H1 (cell line): Measurements from ENCODE around the gene TNC. TPM values are rescaled to one million over a fixed set of nuclear protein-coding genes. Genes with fewer than 3 reads are reported as not detected.

Experiments used
- CTCF ChIA-PET: fragments of 300-600 bp; sonication (Branson Sonifier 250); formaldehyde crosslinking; loops from one replicate; lab custom pipeline; 2021; ENCODE audit not compliant: partially characterized antibody; lab: Charles Lee
- POLR2A ChIA-PET: fragments of 300-600 bp; sonication (Branson Sonifier 250); formaldehyde crosslinking; loops from one replicate; lab custom pipeline; 2021; ENCODE audit warnings: inconsistent platforms; ENCODE audit not compliant: partially characterized antibody; lab: Charles Lee
- DNase-seq, 2 experiments: peaks; one replicate each; pipeline versions ENCODE4 v3.0.0 to v3.0.0-alpha.2; 2010 to 2022; ENCODE audit warnings: low spot score in 2 of 2, low read depth in 1 of 2, mixed read lengths in 1 of 2
- FAIRE-seq: peaks from 2 replicates; lab custom pipeline; 2011; peaks lifted over from hg19 to GRCh38; lab: Jason Lieb, UNC
- H2AFZ ChIP-seq: 2 replicates; pipeline ENCODE4 v1.8.1; 2012; ENCODE audit warnings: low read length, inconsistent platforms
- H2AK5ac ChIP-seq: 2 replicates; pipeline ENCODE4 v1.6.1; 2013; ENCODE audit warnings: low read depth, low read length
- H2BK120ac ChIP-seq: replicated peaks from 2 replicates; pipeline ENCODE3; 2013; ENCODE audit warnings: low read depth, low read length, inconsistent platforms
- H2BK12ac ChIP-seq: 2 replicates; pipeline ENCODE4 v1.6.1; 2013; ENCODE audit warnings: low read depth, low read length
- H2BK15ac ChIP-seq: 2 replicates; pipeline ENCODE4 v1.6.1; 2013; ENCODE audit warnings: low read length
- H2BK20ac ChIP-seq: 2 replicates; pipeline ENCODE4 v1.6.1; 2013; ENCODE audit warnings: low read length
- H2BK5ac ChIP-seq: 2 replicates; pipeline ENCODE4 v1.6.1; 2013; ENCODE audit warnings: low read depth, low read length
- H3K14ac ChIP-seq: 2 replicates; pipeline ENCODE4 v1.6.1; 2013; ENCODE audit warnings: inconsistent platforms; ENCODE audit not compliant: insufficient read length
- H3K18ac ChIP-seq: 2 replicates; pipeline ENCODE4 v1.6.1; 2013; ENCODE audit warnings: low read length; ENCODE audit errors: extremely low read depth
- H3K23ac ChIP-seq: 2 replicates; pipeline ENCODE4 v1.6.1; 2013; ENCODE audit warnings: inconsistent platforms; ENCODE audit not compliant: insufficient read length
- H3K23me2 ChIP-seq: 2 replicates; pipeline ENCODE4 v1.6.1; 2013; ENCODE audit warnings: low read depth, low read length
- H3K27ac ChIP-seq: 2 replicates; pipeline ENCODE4 v1.6.1; 2011; ENCODE audit warnings: low read depth, low read length, inconsistent platforms
- H3K27me3 ChIP-seq, 4 experiments: replicated peaks in 1 of 4; 1 replicate in 1 of 4; 2 replicates in 3 of 4; pipeline versions ENCODE4 v1.6.1 to v1.8.1; 2011 to 2013; ENCODE audit warnings: low read length in 3 of 4, mild to moderate bottlenecking in 3 of 4, inconsistent platforms in 2 of 4, mixed read lengths in 2 of 4, moderate library complexity in 1 of 4; ENCODE audit not compliant: control insufficient read depth in 3 of 4, insufficient read depth in 3 of 4; ENCODE audit errors: extremely low read depth in 1 of 4
- H3K36me3 ChIP-seq, 4 experiments: 2 replicates each; pipeline versions ENCODE4 v1.6.1 to v1.8.1; 2011 to 2013; ENCODE audit warnings: mild to moderate bottlenecking in 4 of 4, low read length in 3 of 4, moderate library complexity in 2 of 4, control low read depth in 1 of 4, inconsistent platforms in 1 of 4; ENCODE audit not compliant: insufficient read depth in 4 of 4, control insufficient read depth in 2 of 4
- H3K4ac ChIP-seq: replicated peaks from 2 replicates; pipeline ENCODE3; 2013; ENCODE audit warnings: low read length, low read depth, mixed read lengths, inconsistent platforms; ENCODE audit not compliant: insufficient read length
- H3K4me1 ChIP-seq, 4 experiments: replicated peaks in 1 of 4; 1 replicate in 1 of 4; 2 replicates in 3 of 4; pipeline versions ENCODE4 v1.6.1 to v1.8.1; 2011 to 2013; ENCODE audit warnings: low read length in 3 of 4, inconsistent platforms in 2 of 4, mixed read lengths in 1 of 4; ENCODE audit not compliant: insufficient read depth in 4 of 4, control insufficient read depth in 3 of 4
- H3K4me2 ChIP-seq, 2 experiments: 2 replicates each; pipeline versions ENCODE4 v1.6.1 to v1.8.1; 2011 to 2013; ENCODE audit warnings: low read depth in 2 of 2, low read length in 2 of 2, control low read depth in 1 of 2, inconsistent platforms in 1 of 2, mild to moderate bottlenecking in 1 of 2; ENCODE audit not compliant: insufficient read depth in 1 of 2
- H3K4me3 ChIP-seq, 4 experiments: fragments of 200-600, 300-600 bp in 1 of 4; sonication (generic), shearing (Covaris generic), sonication (Bioruptor Twin) in 1 of 4; 2 replicates each; pipeline versions ENCODE4 v1.5.1 to v1.8.1; 2011 to 2016; ENCODE audit warnings: low read length in 4 of 4, low read depth in 3 of 4, control low read depth in 2 of 4, inconsistent platforms in 2 of 4, mild to moderate bottlenecking in 2 of 4, mixed read lengths in 1 of 4, moderate library complexity in 1 of 4; ENCODE audit not compliant: insufficient read depth in 2 of 4; ENCODE audit errors: extremely low read depth in 1 of 4
- H3K56ac ChIP-seq: replicated peaks from 2 replicates; pipeline ENCODE3; 2013; ENCODE audit warnings: low read depth, mild to moderate bottlenecking, mixed read lengths, low read length, inconsistent platforms; ENCODE audit not compliant: insufficient read length
- H3K79me1 ChIP-seq: 2 replicates; pipeline ENCODE4 v1.6.1; 2013; ENCODE audit warnings: low read depth, low read length, control low read depth
- H3K79me2 ChIP-seq, 2 experiments: 2 replicates each; pipeline versions ENCODE4 v1.6.1 to v1.8.1; 2012 to 2013; ENCODE audit warnings: low read length in 2 of 2, mild to moderate bottlenecking in 2 of 2, inconsistent platforms in 1 of 2; ENCODE audit not compliant: insufficient read depth in 2 of 2, control insufficient read depth in 1 of 2
- H3K9ac ChIP-seq, 4 experiments: replicated peaks in 1 of 4; 1 replicate in 1 of 4; 2 replicates in 3 of 4; pipeline versions ENCODE4 v1.6.1 to v1.8.1; 2011 to 2013; ENCODE audit warnings: low read depth in 3 of 4, low read length in 3 of 4, control low read depth in 2 of 4, mild to moderate bottlenecking in 2 of 4, moderate library complexity in 2 of 4, inconsistent platforms in 1 of 4; ENCODE audit errors: extremely low read depth in 1 of 4
- H3K9me3 ChIP-seq, 2 experiments: 2 replicates each; pipeline versions ENCODE4 v1.6.1 to v1.8.1; 2012 to 2013; ENCODE audit warnings: mild to moderate bottlenecking in 2 of 2, moderate library complexity in 2 of 2, control low read depth in 1 of 2, inconsistent platforms in 1 of 2, low read depth in 1 of 2, low read length in 1 of 2, mixed read lengths in 1 of 2; ENCODE audit not compliant: insufficient read depth in 2 of 2
- H4K20me1 ChIP-seq, 2 experiments: replicated peaks in 1 of 2; 2 replicates each; pipeline versions ENCODE3 to v1.8.1; 2011 to 2013; ENCODE audit warnings: inconsistent platforms in 2 of 2, low read length in 2 of 2, mild to moderate bottlenecking in 1 of 2; ENCODE audit not compliant: insufficient read depth in 2 of 2, control insufficient read depth in 1 of 2
- H4K5ac ChIP-seq: 2 replicates; pipeline ENCODE4 v1.6.1; 2013; ENCODE audit warnings: low read length, low read depth, mixed read lengths, inconsistent platforms; ENCODE audit not compliant: insufficient read length
- H4K8ac ChIP-seq: 2 replicates; pipeline ENCODE4 v1.8.0; 2013; ENCODE audit warnings: mild to moderate bottlenecking, moderate library complexity, low read length, inconsistent platforms; ENCODE audit not compliant: insufficient read depth; ENCODE audit errors: extremely low read depth
- H4K91ac ChIP-seq: replicated peaks from 2 replicates; pipeline ENCODE3; 2013; ENCODE audit warnings: low read length, mixed read lengths, inconsistent platforms; ENCODE audit not compliant: insufficient read length
- BCL11A ChIP-seq, 2 experiments: IDR thresholded peaks; one replicate each; pipeline ENCODE4 v1.6.1; 2011; ENCODE audit warnings: low read depth in 2 of 2, low read length in 2 of 2, mild to moderate bottlenecking in 2 of 2
- CEBPB ChIP-seq: IDR thresholded peaks from 2 replicates; pipeline ENCODE4 v1.6.1; 2012; ENCODE audit warnings: low read depth, low read length
- EGR1 ChIP-seq: IDR thresholded peaks from 2 replicates; pipeline ENCODE4 v1.6.1; 2011; ENCODE audit warnings: low read depth, low read length, borderline replicate concordance
- GTF2F1 ChIP-seq: IDR thresholded peaks from 2 replicates; pipeline ENCODE4 v1.6.1; 2012; ENCODE audit warnings: low read depth, low read length, improper control_type of control experiment, borderline replicate concordance
- HDAC6 ChIP-seq: IDR thresholded peaks from one replicate; pipeline ENCODE4 v1.7.1; 2012; ENCODE audit warnings: low read depth, mild to moderate bottlenecking, inconsistent platforms, low read length, moderate library complexity
- KDM1A ChIP-seq: fragments of 200-600, 300-600 bp; sonication (generic); IDR thresholded peaks from 2 replicates; pipeline ENCODE4 v1.7.1; 2016; ENCODE audit warnings: mild to moderate bottlenecking, low read length, borderline replicate concordance
- MAFK ChIP-seq: IDR thresholded peaks from 2 replicates; pipeline ENCODE4 v1.6.1; 2012; ENCODE audit warnings: low read depth, mild to moderate bottlenecking, improper control_type of control experiment, low read length
- MAX ChIP-seq: IDR thresholded peaks from 2 replicates; pipeline ENCODE4 v1.6.1; 2012; ENCODE audit warnings: inconsistent platforms
- NRF1 ChIP-seq: IDR thresholded peaks from 2 replicates; pipeline ENCODE4 v1.6.1; 2011; ENCODE audit warnings: mild to moderate bottlenecking, low read depth, low read length, improper control_type of control experiment
- PHF8 ChIP-seq: fragments of 200-600 bp; sonication (generic); conservative IDR thresholded peaks from 2 replicates; pipeline ENCODE4 v1.7.1; 2012; ENCODE audit warnings: low read depth, mild to moderate bottlenecking, inconsistent platforms, low read length, moderate library complexity
- POLR2AphosphoS5 ChIP-seq: IDR thresholded peaks from 2 replicates; pipeline ENCODE4 v1.6.1; 2011; ENCODE audit warnings: low read depth, low read length
- SIRT6 ChIP-seq: IDR thresholded peaks from one replicate; pipeline ENCODE4 v1.7.1; 2012; ENCODE audit warnings: low read length, inconsistent platforms
- SIX5 ChIP-seq: IDR thresholded peaks from 2 replicates; pipeline ENCODE4 v1.6.1; 2011; ENCODE audit warnings: mild to moderate bottlenecking, low read depth, low read length
- SP4 ChIP-seq: IDR thresholded peaks from 2 replicates; pipeline ENCODE4 v1.6.1; 2012; ENCODE audit warnings: low read length, inconsistent platforms
- SRF ChIP-seq: IDR thresholded peaks from 2 replicates; pipeline ENCODE4 v1.6.1; 2011; ENCODE audit warnings: mild to moderate bottlenecking, low read depth, low read length, moderate library complexity
- WGBS, 2 experiments: shearing (Covaris generic) in 1 of 2; methylation state at CpG; one replicate each; pipeline versions ENCODE4 v1.1.6 to v1.1.7; 2013 to 2015; ENCODE audit warnings: low lambda C conversion rate in 2 of 2, mixed read lengths in 2 of 2, inconsistent platforms in 1 of 2, low coverage in 1 of 2, missing lambda C conversion rate in 1 of 2; ENCODE audit not compliant: insufficient replicate concordance in 2 of 2, insufficient coverage in 1 of 2, insufficient read length in 1 of 2; ENCODE audit errors: extremely low coverage in 1 of 2, missing lambda C conversion rate in 1 of 2; 5-methylcytosine and 5-hydroxymethylcytosine counted together
- polyA plus RNA-seq, 7 experiments: library from polyadenylated mRNA; depleted of rRNA in 3 of 7; stranded (reverse) in 5 of 7; unstranded in 2 of 7; fragments of >200 nt in 5 of 7; fragments of 200-250 nt in 2 of 7; gene quantifications; 1 replicate in 5 of 7; 2 replicates in 1 of 7; 4 replicates in 1 of 7; pipeline versions ENCODE4 v1.2.1 to v1.2.3, GENCODE V29; 2011 to 2013; ENCODE audit warnings: missing spikeins in 2 of 7, mixed read lengths in 2 of 7
- total RNA-seq: library from RNA; stranded (reverse); fragmentation: NEBNext Ultra II Directional; extraction: Animal tissue kit (Norgen Biotek cat#: 25700); gene quantifications from 2 replicates; pipeline ENCODE4 v1.2.1, GENCODE V29; 2021

Gene TNC
- total and polyA plus RNA-seq, 2 of the 8 experiments (the other 6 are each of a cell fraction or from before 2014, with no cell fraction given): 6.2 to 11.4 TPM

GRCh38 chr9:115058175-115058574 is 59.8 kb downstream of the TNC start:
- Histone ChIP-seq H4K91ac (no peak overlapping the region), H3K27me3 (no peaks in the 10 kb centered on the region), H3K56ac (no peak overlapping the region), H2BK20ac (no peak overlapping the region), H2BK120ac (no peak overlapping the region), H3K18ac (no peak overlapping the region), H3K79me1 (no peaks in the 10 kb centered on the region), H3K27ac (no peak overlapping the region), H2AK5ac (no peak overlapping the region), H3K36me3 (no peaks in the 10 kb centered on the region), H3K23ac (no peak overlapping the region), H3K9me3 (no peaks in the 10 kb centered on the region), H3K4me3 (no peak overlapping the region), H4K8ac (no peak overlapping the region), H3K79me2 (no peaks in the 10 kb centered on the region), H2BK15ac (no peak overlapping the region), H2AFZ (no peak overlapping the region), H3K9ac (no peak overlapping the region), H3K23me2 (no peaks in the 10 kb centered on the region), H2BK5ac (no peak overlapping the region), H3K14ac (no peak overlapping the region), H4K5ac (no peak overlapping the region), H3K4ac (no peak overlapping the region), H3K4me2 (no peak overlapping the region), H3K4me1 (no peaks in the 10 kb centered on the region), H4K20me1 (no peaks in the 10 kb centered on the region), H2BK12ac (no peak overlapping the region)
- DNase-seq (no peak), FAIRE-seq (no peak)
- POLR2A ChIA-PET: no interaction called here
- TF ChIP-seq CEBPB (no peak), MAX (no peak), EGR1 (no peak), SIRT6 (no peak), NRF1 (no peak), POLR2AphosphoS5 (no peak), SIX5 (no peak), PHF8 (no peak), SP4 (no peak), MAFK (no peak), GTF2F1 (no peak), KDM1A (no peak), BCL11A (IDR thresholded peaks at IDR 0.05; ENCODE audit: low read depth in 2 of 2, low read length in 2 of 2) (no peak), SRF (no peak), HDAC6 (no peak)
- WGBS, 2 experiments: 84% methylated on average over 2 of the region's 2 CpGs; no CpG with 5 or more reads in 1 of the 2 experiments
- CTCF ChIA-PET: interaction anchor here (0.7 to 1.5 kb wide), 2 partner anchors 44 to 408 kb away, joined by 3 to 4 read pairs; no protein-coding TSS in a partner anchor
